ENCODE data around the gene TXNDC16.

GRCh38 chr14:52447236-52447635, 105.1 kb downstream of the TXNDC16 start:
- TF ChIP-seq POLR2A (IDR thresholded peaks at IDR 0.05) (no peak), CTCF (IDR thresholded peaks at IDR 0.05) (no peak), POLR2AphosphoS5 (IDR thresholded peaks at IDR 0.05) (no peak)

Data from upper lobe of left lung (tissue), 4 donors.